AML-193 (cell line): Measurements from ENCODE around the gene OR10R2.

Source experiments
- DNase-seq, 2 experiments: peaks; one replicate each; lab custom pipeline; 2025; lab: John Stamatoyannopoulos, UW

Gene OR10R2

GRCh38 chr1:158471920-158472319 is at the start of gene OR10R2:
Gene OR10R2 (plus strand): TSS chr1:158472220. CDS start chr1:158472326, 106 bp downstream.
- DNase-seq = no peak

DNA sequence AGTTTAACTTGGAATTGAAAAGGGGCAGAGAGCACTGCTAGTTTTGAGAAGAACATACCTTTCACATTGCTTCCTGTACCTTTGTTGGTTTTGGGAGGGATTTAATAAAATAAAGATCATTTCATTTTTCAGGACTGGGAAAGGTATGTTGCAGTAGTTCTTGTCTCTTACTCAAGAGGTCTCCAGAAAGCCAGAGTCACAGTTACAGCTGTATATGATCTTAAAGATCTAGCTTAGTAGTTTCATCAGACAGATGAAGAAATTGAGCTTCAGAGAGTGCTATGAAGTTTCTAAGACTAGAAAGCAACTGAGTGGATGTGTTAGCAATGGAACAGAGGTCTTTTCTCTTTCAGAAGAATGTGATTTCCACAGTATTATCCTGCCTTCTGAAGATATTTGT is 47.0 kb upstream of the OR10R2 start:
- peak; percentile 36 to 47 for DNase-seq

- no peak for DNase-seq
Measured at GRCh38 chr1:158426137-158426536, 45.9 kb upstream of the OR10R2 start, which contains the start of gene OR10K2. Gene OR10K2 (minus strand): TSS chr1:158426237. CDS start chr1:158420866, 5,371 bp downstream.

DNA sequence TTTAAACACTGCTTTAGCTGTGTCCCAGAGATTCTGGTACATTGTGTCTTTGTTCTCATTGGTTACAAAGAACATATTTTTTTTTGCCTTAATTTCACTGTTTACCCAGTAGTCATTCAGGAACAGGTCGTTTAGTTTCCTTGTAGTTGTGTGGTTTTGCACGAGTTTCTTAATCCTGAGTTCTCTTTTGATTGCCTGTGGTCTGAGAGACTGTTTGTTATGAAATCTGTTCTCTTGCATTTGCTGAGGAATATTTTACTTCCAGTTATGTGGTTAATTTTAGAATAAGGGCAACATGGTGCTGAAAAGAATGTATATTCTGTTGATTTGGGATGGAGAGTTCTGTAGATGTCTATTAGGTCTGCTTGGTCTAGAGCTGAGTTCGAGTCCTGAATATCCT is 41.9 kb upstream of the OR10R2 start:
- DNase-seq = peak; percentile 70 to 82

- DNase-seq = peak in 1 of 2 experiments; percentile 8
Measured at GRCh38 chr1:158434741-158435140, 37.3 kb upstream of the OR10R2 start.

- DNase-seq = no peak
Measured at GRCh38 chr1:158445376-158445775, 26.6 kb upstream of the OR10R2 start.

GRCh38 chr1:158454537-158454936 is 17.5 kb upstream of the OR10R2 start:
- DNase-seq = no peak

DNA sequence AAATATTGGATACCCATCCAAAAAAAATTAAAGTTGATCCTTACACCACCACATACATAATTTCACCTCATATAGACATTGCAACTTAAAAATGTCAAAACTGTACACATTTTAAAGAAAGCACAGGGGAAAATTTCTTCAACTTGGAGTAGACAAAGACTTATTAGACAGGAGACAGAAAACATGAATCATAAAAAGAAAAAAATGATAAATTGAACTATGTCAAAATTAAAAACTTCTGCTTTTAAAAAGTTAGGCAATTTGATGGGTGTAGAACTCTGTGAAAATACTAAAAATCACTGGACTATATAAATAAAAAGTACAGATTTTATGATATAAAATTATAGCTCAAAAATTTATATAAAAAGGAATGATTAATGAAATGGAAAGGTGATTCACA is 14.8 kb upstream of the OR10R2 start:
- DNase-seq = no peak

GRCh38 chr1:158458263-158458662 is 13.8 kb upstream of the OR10R2 start:
- no peak for DNase-seq

DNA sequence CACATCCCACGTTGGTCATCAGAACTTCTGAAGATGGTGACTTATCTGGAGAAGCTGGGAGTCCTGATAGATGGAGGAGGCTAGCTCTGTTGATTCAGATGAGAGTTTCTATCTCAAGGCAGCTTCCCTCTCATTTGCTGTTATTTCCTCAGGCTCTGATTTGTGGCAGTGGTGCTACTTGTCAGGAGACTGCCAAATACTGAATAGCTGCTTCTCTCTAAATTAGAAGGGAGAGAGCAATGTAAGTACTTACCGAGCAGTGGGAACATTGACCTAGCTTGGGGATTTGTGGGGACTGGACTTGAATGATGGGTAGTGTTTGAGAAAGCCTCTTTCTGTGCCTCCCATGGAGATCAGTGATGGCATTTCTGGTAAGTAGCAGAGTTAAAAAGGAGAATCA is 10.5 kb upstream of the OR10R2 start, which contains the start of gene OR10K1:
Gene OR10K1, plus strand, starts transcription at position 301 of the 400 bp plus-strand sequence. CDS start 3,728 bp downstream, outside the sequence.
- DNase-seq = no peak

- DNase-seq = no peak
Measured at GRCh38 chr1:158485455-158485854, 13.4 kb downstream of the OR10R2 start.

DNA sequence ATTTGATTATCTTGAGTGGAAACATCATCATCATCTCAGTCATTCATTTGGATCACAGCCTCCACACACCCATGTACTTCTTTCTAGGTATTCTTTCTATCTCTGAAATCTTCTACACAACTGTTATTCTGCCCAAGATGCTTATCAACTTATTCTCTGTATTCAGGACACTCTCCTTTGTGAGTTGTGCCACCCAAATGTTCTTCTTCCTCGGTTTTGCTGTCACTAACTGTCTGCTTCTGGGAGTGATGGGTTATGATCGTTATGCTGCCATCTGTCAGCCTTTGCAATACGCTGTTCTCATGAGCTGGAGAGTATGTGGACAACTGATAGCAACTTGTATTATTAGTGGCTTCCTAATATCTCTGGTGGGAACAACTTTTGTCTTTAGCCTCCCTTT is 19.3 kb downstream of the OR10R2 start:
- DNase-seq = no peak

DNA sequence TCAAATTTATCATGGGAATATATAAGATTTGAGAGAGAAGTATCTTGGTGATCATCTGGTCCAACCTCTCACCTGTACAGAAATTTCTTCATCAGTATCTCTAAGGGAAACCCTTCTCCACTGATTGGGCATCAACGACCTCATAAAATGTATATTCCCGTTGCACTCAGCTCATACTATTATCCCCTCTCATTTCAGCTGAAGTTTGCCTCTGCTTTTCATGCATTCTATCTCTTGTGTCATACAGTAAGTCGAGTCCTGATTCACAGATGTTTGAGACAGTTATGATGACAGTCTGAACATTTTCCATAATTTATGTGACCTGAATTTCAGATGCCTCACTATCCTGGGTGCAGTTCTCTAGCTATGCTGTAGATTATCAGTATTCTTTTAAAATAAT is 21.0 kb downstream of the OR10R2 start:
- no peak for DNase-seq

DNA sequence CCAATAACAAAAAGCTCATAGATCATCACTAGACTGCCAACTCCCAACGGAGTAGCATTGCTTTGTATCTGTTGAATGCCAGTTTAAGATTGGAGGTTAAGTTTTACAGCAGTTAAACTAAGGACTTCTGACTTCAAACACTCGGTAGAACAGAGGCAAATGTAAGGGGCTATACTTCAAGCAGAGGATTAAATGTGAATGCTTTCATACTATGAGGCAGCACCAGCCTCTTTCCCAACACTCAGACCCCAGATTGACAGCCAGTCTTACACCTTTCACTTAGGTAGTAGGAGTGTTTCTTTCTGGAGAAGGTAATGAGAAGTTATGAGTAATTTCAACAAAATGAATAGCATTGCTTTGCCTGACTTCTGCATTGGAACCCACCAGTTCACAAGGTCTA is 22.8 kb downstream of the OR10R2 start:
- DNase-seq = no peak

DNA sequence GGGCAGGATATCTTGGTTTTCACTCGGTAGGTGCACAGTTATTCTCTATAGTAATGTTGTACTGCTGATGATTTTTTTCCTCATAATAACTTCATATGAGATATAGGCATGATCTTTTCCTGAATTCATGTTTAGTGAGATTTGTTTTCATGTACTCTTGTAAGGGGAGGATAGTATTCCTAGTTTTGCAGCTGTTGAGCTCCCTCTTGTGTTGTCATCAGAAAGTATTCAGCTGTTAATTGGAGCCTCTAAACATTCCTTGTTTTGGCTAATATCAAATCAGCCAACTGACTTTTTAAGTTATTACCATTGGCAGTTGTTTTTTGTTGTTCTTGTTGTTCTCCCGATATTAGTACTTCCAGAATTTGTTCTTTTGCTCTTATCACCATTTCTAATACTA is 24.4 kb downstream of the OR10R2 start:
- peak; percentile 57 to 60 for DNase-seq

GRCh38 chr1:158506369-158506987 is 34.5 kb downstream of the OR10R2 start:
- peak; percentile 33 to 40 for DNase-seq

- DNase-seq = no peak
Measured at GRCh38 chr1:158507511-158507910, 35.5 kb downstream of the OR10R2 start.

- no peak for DNase-seq
Measured at GRCh38 chr1:158509471-158510156, 37.6 kb downstream of the OR10R2 start.

- no peak for DNase-seq
Measured at GRCh38 chr1:158516966-158517365, 44.9 kb downstream of the OR10R2 start.

DNA sequence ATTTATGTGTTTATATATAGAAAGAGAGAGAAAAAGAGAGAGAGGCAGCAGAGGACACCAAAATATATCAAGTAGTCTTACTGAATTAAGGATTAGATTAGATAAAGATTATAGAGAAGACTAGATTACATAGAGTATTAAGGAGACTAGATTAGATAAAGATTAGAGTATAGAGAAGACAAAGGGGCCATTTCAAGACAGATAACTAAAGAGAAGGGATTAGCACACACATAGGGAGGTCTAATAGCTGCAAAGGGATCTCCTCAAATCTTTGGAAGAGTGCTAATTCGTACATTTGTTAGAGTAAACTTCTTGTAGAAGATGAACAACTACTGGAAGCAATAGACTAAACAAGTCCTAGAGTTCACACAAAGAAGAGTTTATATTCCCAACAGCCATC is 48.0 kb downstream of the OR10R2 start:
- DNase-seq = no peak

- no peak for DNase-seq
Measured at GRCh38 chr1:158520955-158521665, 49.1 kb downstream of the OR10R2 start.

DNA sequence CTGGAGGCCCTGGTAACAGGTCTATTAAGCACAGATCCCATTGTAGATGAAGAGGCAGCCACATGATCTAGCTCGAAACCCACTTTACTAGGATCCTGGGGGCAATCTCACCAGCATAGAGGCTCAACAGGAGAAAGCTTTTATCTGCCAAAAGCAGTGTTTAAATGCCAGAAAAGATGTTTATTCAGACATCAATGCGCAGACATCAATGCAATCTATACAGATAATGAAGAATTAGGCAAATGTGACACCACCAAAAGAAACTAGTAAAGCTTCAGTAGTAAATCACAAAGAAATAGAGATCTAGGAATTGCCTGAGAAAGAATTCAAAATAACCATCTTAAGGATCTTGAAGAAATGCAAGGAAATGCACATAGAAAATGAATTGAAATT is 49.6 kb downstream of the OR10R2 start:
- no peak for DNase-seq
